ENCODE data around the gene EPN1. TPM values are rescaled to one million over a fixed set of nuclear protein-coding genes. Genes with fewer than 3 reads are reported as not detected.

EPN1 gene
- polyA plus RNA-seq, 3 donors, result 71.6 to 117 (median 89.0) TPM

DNA sequence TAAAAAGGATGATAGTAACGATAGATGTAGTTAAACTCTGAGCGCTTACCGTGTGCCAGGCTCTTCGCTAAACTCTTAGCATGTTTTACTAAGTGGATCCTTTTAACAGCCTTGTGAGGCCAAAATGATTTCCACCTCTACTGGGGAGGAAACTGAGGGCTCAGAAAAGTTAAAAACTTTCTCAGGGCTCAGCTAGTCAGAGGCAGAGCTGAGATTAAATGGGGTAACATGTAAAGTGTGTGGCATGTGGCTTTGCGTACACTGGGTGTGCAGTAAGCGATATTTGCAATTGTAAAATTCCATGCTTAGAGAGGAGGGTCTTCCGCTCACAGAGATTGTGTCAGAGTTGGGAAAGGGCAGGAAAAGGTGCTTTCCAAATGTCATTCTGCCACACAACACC lies 18.5 kb upstream of the EPN1 start:
- WGBS, 3 donors, result 37 to 62% (median 58%) methylated on average over 7 of the region's 7 CpGs
- no peak overlapping the region for H3K27ac ChIP-seq (ENCODE audit: low read depth, low read length)

DNA sequence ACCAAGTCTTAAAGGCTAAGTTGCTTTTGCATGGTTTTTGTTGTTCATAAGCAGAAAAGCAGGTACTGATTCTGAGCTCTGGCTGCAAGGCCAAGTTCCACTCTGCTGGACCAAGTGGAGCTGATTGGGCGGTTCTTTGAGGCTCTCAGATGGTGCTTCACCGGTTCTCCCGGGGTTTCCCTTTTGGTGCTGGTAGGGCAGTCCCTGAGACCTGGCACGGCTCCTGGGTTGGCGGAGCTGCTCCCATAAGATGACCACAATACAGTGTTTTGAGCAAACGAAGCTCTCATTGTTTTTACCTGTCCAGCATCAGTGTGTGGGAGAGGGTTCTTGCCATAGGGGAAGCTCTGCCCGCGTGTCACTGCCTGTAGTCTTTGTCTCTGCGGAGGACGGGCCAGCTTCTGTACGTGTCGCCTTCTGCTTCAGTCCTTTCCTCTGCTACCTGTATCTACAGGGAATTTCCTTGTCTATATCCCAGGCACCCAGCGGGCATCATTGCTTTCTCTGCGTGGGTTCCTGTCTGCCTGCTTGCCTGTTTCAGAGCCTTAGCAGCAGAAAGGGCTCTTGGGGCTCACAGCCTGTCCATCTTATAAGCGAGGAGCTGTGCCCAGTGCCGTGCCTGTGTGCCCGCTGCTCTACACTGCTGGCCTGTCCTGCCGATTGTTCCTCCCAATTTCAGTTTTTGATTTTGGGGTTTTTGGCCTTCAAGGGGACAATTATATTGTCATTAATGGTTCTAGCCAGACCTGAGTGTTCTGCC lies 17.9 kb upstream of the EPN1 start:
- 21 to 57% (median 46%) methylated on average over 18 of the region's 18 CpGs for whole genome bisulfite sequencing, 3 donors
- no peak overlapping the region for H3K27ac ChIP-seq (ENCODE audit: low read depth, low read length)

DNA sequence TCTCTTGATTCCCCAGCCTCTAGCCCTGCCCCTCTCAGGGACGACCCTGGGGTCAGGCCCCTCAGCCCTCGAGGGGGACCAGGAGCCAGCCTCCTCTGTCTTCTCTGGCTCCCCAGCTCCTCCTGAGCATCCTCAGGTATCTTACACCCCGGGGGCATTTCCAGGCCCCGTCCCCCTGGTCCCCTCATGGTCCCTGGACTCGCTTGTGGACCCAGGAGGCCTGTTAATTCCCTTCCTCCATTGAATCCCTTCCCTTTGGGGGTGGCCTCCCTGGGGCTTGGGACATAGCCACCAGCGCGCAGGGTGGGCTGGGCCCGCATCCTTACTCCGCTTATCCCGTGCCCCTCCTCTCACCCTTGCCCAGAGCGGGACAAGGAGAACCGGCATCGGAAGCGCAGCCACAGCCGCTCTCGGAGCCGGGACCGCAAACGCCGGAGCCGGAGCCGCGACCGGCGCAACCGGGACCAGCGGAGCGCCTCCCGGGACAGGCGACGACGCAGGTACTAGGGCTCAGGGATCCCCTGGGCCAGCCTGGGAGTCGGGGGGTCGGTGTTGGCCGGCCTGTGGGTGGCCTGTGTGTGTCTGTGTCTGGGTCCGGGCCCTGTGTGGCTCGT lies 16.1 kb upstream of the EPN1 start:
- H3K27ac ChIP-seq (ENCODE audit: low read depth, low read length), result no peak overlapping the region
- WGBS, 3 donors, result 88 to 92% (median 91%) methylated on average over 37 of the region's 37 CpGs

DNA sequence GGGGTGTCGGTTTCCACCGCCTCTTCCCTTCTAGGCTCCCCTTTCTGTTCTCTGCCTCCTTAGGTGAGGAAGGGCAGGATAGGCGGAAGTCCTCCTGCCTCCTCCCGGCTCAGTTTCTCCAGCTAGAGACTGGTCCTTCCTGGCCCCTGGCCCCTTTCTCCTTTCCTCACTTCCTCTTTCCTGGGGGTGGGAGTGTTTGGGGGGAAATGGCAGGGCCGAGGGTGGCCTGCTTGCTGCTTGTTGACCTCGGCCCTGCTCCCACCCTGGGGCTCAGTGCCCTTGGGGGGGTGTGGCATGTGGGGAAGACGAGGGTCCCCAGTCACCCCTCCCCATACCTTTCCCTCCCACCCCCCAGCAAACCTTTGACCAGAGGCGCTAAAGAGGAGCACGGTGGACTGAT lies 15.2 kb upstream of the EPN1 start:
- WGBS, 3 donors, result 58 to 71% (median 59%) methylated on average over 9 of the region's 9 CpGs
- no peak overlapping the region for H3K27ac ChIP-seq (ENCODE audit: low read depth, low read length)

DNA sequence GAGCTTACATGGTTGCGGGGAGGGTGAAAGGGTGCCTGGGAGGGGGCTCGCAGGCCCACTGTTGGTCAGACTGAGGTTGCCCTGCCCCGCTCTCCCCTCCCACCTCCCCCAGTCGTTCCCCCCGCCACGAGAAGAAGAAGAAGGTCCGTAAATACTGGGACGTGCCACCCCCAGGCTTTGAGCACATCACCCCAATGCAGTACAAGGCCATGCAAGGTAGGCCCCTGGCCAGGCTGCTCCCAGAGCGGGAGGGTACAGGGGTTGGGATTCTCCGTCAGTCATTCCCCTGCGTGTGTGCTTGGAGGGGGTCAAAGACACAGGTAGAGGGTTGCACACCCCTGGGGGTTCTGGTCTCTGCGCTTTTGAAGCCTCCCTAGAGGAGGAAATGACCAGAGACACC lies 14.6 kb upstream of the EPN1 start:
- WGBS, 3 donors, result 81 to 89% (median 85%) methylated on average over 10 to 12 of the region's 12 CpGs
- no peak overlapping the region for H3K27ac ChIP-seq (ENCODE audit: low read depth, low read length)

DNA sequence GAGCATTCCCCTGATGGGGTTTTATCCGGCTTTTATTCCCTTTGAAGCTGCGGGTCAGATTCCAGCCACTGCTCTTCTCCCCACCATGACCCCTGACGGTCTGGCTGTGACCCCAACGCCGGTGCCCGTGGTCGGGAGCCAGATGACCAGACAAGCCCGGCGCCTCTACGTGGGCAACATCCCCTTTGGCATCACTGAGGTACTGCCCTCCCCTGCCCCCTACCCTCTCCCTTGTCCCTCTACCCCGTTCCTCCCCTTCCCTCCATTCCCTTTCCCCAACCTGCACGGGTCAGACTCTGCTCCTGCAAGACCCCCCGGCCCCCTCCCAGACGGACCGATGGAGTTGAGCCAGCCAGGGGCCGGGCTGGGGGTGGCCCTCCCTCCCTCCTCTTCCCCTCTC lies 14.0 kb upstream of the EPN1 start:
- 74 to 83% (median 80%) methylated on average over 12 to 16 of the region's 16 CpGs for WGBS, 3 donors
- no peak overlapping the region for H3K27ac ChIP-seq (ENCODE audit: low read depth, low read length)

DNA sequence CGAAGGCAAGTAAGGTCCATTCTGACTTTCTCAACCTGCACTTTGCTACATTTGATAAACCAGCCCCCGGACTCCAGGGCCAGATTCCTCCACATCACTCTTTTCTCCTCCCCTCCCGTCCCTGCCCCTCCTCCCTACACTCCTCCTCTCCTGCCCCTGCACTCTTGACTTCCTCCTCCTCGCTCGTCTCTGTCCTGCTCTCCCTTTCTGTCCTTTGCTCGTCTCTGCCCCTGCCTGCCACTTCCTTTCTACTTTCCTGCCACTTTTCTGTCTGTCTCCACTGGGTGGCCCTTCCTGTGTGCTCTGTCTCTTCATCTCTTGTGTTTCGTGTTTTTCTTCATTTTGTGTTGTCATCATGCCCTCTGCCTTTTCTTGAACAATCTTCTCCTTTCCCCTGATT lies 13.2 kb upstream of the EPN1 start:
- 62 to 71% (median 67%) methylated on average over 7 of the region's 7 CpGs for WGBS, 3 donors
- H3K27ac ChIP-seq (ENCODE audit: low read depth, low read length), result no peak overlapping the region

DNA sequence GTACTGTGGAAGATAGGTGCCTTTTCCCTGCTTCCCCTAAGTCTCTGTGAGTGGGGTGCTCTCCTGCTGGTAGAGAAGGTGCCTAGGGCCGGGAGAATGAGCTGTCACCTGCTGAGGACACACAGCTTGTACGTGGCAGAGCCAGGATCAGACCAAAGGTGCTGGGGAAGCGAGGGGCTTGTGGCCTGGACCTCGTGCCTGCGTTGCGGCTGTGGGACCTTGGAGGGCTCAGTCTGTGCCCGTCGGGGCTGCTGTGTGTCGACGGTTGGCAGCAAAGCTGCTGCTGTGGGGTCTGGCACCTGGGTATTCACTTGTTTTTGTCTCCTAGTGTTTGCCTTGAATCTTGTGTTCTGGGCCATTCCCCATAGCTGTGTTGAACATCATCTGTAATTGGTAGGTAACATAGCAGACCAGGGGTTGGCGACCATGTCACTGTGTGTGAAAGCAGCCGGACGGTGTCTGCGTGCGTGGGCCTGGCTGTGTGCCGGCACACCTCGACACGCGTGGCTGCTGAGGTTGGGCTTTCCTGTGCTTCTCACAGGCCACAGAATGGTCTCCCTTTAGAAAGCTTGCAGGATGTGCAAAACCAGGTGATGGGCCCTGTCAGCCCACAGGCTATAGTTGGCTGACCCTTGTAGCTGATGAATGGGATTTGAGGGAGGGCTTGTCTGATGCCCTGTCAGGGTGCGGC lies 11.0 kb upstream of the EPN1 start:
- no peak overlapping the region for H3K27ac ChIP-seq (ENCODE audit: low read depth, low read length)
- WGBS, 3 donors, result 89 to 90% (median 89%) methylated on average over 20 of the region's 20 CpGs

DNA sequence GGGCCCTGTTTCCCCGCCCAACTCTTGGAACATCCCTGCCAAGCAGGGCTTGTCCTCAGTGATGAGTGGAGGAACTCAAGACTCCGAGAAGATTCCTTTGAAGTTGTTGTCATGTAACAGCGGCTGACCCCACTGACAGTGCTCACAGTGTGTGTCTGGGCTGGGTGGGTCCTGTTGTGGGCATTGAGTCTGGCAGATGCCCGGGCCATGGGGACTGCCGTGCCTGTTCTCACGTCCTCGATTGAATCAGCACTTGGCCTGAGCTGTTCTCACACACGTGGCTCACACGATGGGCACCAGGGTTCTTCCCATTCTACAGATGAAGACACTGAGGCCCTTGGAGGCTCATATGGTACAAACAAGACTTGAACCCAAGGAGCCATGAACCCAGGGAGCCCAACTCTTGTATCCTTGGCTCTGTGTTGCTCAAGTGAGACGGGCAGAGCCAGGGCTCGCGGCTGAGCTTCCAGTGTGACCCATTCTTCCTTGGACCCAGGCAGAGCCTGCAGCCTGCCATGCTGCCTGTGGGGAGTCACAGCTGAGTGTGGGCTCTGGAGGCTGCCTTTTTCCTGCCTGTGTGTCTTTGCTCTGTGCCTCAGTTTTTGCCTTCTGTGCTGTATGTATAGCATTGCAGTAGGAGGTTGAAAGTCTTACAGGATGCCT lies 8.6 kb upstream of the EPN1 start:
- 85 to 91% (median 87%) methylated on average over 12 of the region's 12 CpGs for WGBS, 3 donors

DNA sequence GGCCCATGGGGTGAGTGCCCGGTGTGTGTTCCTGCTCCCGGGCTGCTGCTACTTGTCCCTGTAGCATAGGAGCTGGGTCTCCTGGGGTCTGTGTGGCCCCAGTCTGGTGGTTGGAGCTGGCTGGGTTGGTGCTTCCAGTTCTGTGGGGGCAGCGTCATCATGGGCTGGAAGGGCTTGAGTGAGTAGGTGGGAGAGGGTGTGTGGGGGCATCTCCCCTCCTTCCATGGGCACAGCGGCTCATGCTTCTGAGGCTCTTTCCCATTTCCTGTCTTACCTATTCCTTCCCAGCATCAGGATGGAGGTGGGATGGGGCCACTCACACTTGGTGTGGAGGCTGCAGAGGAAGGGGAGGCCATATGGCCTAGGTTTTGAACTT lies 8.0 kb upstream of the EPN1 start:
- H3K27ac ChIP-seq (ENCODE audit: low read depth, low read length), result no peak overlapping the region
- 80 to 93% (median 87%) methylated on average over 4 of the region's 4 CpGs for WGBS, 3 donors

More for the DNA sequence above, 8.6 kb upstream of the EPN1 start:
- H3K27ac ChIP-seq (ENCODE audit: low read depth, low read length), result no peak overlapping the region

DNA sequence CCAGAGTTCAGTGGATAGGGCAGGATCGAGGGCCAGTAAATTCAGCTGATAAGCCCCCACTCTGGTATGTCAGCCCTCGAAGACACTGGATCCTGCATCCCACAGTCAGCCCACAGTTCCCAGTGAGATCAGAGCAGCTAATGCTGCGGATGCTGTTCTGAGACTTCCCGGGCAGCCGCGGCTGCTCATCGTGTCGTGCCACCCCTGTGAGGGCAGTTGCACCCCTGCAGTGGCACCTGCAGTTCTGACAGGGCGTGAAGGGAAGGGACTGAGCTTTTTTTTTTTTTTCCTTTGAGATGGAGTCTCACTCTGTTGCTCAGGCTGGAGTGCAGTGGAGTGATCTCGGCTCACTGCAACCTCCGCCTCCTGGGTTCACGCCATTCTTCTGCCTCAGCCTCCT lies 7.5 kb upstream of the EPN1 start:
- WGBS, 3 donors, result 88 to 91% (median 90%) methylated on average over 12 of the region's 12 CpGs
- no peak overlapping the region for H3K27ac ChIP-seq (ENCODE audit: low read depth, low read length)

DNA sequence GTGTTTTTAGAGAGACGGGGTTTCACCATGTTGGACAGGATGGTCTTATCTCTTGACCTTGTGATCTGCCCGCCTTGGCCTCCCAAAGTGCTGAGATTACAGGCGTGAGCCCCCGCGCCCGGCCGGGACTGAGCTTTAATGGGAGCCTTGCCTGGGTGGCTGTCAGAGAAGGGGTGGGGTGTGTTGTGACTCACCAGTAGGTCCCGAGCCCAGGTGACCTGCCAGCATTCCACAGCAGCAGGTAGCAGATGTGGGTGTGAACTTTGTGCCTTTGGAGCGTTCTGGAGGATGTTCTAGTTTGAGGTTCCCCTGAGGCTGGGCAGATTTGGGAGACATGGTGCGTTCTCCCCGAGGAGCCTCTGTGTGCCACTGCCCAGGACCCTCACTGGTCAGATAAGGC lies 7.1 kb upstream of the EPN1 start:
- 39 to 83% (median 73%) methylated on average over 11 of the region's 11 CpGs for WGBS, 3 donors
- H3K27ac ChIP-seq (ENCODE audit: low read depth, low read length), result no peak overlapping the region

DNA sequence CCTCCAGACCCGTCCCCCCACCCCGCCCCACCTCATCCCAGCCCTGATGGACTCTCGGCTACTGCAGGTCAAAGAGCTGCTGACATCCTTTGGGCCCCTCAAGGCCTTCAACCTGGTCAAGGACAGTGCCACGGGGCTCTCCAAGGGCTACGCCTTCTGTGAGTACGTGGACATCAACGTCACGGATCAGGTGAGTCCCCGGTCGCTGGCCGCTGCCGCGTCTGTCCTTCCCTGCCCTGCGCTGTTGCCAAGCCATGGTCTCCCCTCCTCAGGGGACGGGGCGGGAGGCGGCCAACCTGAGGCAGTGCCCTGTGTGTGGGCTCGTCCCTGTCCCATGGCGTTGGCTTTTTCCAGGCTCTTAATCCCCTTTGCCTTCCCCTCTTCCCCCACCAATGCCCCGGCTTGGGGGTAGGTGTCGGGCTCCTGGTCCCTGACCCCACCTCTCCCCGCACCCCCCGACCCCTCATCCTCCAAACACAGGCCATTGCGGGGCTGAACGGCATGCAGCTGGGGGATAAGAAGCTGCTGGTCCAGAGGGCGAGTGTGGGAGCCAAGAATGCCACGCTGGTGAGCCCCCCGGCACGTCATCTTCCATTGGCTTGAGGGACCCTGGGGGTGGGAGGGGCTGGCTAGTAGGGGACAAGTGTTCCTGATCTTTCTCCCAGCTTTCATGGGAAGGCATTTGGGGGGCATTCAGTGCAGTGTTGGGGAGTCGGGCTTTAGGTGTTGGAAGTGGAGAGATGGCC lies 6.2 kb upstream of the EPN1 start:
- H3K27ac ChIP-seq (ENCODE audit: low read depth, low read length), result no peak overlapping the region
- WGBS, 3 donors, result 86 to 91% (median 89%) methylated on average over 30 of the region's 30 CpGs

DNA sequence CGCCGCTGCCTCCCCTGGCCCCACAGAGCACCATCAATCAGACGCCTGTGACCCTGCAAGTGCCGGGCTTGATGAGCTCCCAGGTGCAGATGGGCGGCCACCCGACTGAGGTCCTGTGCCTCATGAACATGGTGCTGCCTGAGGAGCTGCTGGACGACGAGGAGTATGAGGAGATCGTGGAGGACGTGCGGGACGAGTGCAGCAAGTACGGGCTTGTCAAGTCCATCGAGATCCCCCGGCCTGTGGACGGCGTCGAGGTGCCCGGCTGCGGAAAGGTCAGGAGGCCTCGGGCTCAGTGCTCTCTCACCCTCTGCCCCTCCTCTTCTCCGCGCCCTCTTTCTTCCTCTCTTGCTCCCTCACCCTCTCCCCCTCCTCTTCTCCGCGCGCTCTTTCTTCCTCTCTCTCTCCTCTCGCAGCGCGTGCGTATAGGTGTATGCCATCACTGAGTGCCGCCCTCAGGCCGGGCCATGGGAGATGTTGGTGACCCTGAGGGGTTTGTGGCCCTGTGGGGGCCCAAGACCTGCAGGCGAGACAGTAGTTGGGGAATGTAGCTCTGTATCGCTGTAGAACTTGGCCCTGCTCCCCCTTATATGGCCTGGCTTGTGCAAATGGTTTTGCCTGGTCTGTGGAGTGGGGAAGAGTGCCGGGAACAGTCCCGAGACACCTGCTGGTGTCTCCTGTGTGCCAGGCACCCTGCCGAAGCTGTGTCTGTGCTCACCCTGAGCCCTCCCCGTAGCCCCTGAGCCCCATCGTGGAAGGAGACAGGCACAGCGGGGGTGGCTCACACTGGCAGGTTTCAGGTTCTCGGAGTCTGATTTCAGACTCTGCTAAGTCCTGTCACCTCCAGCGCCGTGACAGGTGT lies 5.4 kb upstream of the EPN1 start:
- H3K27ac ChIP-seq (ENCODE audit: low read depth, low read length), result no peak overlapping the region
- WGBS, 3 donors, result 86 to 90% (median 88%) methylated on average over 39 to 43 of the region's 43 CpGs

DNA sequence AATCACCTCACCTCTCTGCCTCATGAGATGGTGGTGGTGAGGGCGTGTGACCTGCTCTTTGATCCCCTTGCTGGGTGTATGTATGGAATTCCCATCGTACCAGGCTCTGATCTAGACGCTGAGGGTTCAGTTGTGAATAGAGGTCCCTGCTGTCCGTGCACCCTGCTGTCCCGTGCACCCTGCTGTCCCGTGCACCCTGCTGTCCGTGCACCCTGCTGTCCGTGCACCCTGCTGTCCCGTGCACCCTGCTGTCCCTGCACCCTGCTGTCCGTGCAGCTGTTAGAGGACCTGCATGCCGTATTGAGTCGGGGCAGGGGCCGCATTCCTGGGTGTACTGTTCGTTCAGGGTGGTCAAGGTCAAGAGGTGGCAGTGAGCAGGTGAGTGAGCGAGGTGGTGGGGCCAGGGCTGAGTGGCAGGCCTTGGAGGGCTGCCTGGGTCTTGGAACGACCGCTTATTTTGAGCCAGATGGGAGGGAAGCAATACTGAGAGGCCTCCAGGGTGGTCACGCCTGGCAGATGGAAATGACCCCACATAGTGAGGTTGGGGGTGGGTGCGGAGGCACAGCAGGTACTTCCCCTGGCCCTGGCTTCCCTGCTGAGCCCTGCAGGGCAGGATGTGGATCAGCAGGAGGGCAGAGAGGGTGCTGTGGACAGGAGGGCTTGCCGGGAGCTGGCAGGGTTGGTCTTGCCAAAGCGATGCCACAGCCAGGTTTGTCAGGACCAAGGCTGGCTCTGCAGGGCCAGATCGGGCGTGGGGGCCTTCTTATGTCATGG lies 4.6 kb upstream of the EPN1 start:
- WGBS, 3 donors, result 65 to 80% (median 78%) methylated on average over 23 of the region's 23 CpGs
- no peak overlapping the region for H3K27ac ChIP-seq (ENCODE audit: low read depth, low read length)

DNA sequence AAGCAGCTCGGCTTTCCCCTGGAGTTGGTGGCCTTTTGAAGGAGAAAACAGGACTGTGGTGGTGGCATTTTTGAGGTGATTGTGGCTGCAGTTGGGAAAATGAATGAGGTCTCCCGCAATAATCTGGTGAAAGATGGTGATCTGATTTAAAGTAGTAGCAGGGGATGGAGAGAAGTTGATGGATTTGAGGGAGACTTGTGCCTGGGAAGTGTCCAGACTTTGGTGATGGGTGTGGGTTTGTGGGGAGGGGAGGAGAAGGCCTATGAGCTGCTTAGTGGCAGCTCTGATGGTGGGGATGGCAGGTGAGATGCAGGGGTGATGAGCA lies 4.0 kb upstream of the EPN1 start:
- 61 to 78% (median 77%) methylated on average over 2 of the region's 2 CpGs for WGBS, 3 donors
- H3K27ac ChIP-seq (ENCODE audit: low read depth, low read length), result no peak overlapping the region

DNA sequence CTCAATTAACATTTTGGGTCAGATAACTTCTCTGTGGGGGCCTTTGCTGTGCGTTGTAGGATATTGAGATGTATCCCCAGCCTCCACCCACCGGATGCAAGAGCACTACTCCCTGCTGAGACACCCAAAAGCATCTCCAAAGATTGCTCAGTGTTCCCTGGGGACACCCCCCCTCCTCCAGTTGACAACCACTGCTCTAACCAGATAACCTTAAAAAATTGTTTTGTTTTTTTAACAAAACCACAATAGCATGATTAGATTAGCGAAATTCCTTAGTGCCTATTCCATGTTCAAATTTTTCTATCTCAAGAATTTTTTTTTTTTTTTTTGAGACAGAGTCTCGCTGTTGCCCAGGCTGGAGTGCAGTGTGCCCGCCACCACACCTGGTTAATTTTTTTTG lies 2.6 kb upstream of the EPN1 start:
- no peak overlapping the region for H3K27ac ChIP-seq (ENCODE audit: low read depth, low read length)

More for the DNA sequence above, 2.6 kb upstream of the EPN1 start:
- 79 to 88% (median 86%) methylated on average over 5 of the region's 5 CpGs for WGBS, 3 donors
